Activated naive CD4-positive, alpha-beta T cell treated with anti-CD3 and anti-CD28 coated beads, Interleukin-2, amount 10 ng/mL, durations not matched to agents 7 days and 5 days (primary cell): ENCODE measurements around the gene KCTD2.
A peak's percentile ranks its signal among the peaks of the same experiment; 100 is the strongest.

Experiments used
- CTCF ChIA-PET: fragments of 350-600 bp; sonication (Branson Sonifier 250); formaldehyde crosslinking; loops from one replicate; lab custom pipeline; 2021; ENCODE audit warnings: antibody characterized with exemption; lab: Charles Lee
- DNase-seq: peaks from one replicate; pipeline ENCODE4 v3.0.0-alpha.2; 2020
- H3K27ac Mint-ChIP-seq: one replicate; pipeline ENCODE4 v1.8.0; 2021; ENCODE audit warnings: mild to moderate bottlenecking, moderate library complexity, mixed read lengths
- H3K27me3 Mint-ChIP-seq: one replicate; pipeline ENCODE4 v1.8.0; 2021; ENCODE audit warnings: mild to moderate bottlenecking, mixed read lengths
- H3K36me3 Mint-ChIP-seq: one replicate; pipeline ENCODE4 v1.8.0; 2021; ENCODE audit warnings: mixed read lengths
- H3K4me1 Mint-ChIP-seq: one replicate; pipeline ENCODE4 v1.8.0; 2021; ENCODE audit warnings: mixed read lengths
- H3K4me3 Mint-ChIP-seq: one replicate; pipeline ENCODE4 v1.8.0; 2021; ENCODE audit warnings: mild to moderate bottlenecking, moderate library complexity, mixed read lengths
- H3K9me3 Mint-ChIP-seq: one replicate; pipeline ENCODE4 v1.8.0; 2021; ENCODE audit warnings: mixed read lengths

The KCTD2 gene

GRCh38 chr17:75079023-75079373 lies 32.0 kb downstream of the KCTD2 start:
- Mint-ChIP-seq H3K36me3 (no peaks in the 10 kb centered on the region), H3K4me3 (no peak overlapping the region), H3K27me3 (peaks cover 54% of the 10 kb centered on the region), H3K9me3 (no peaks in the 10 kb centered on the region), H3K27ac (no peak overlapping the region), H3K4me1 (peaks cover 29% of the 10 kb centered on the region)
- CTCF ChIA-PET = interaction anchor here (0.9 kb wide), 1 partner anchor 121 kb away, joined by 3 read pairs; no protein-coding TSS in a partner anchor
- no peak for DNase-seq

GRCh38 chr17:75081611-75082540 lies 34.9 kb downstream of the KCTD2 start:
- DNase-seq = no peak
- H3K27me3 Mint-ChIP-seq = peaks cover 43% of the 10 kb centered on the region
- H3K36me3 Mint-ChIP-seq = no peaks in the 10 kb centered on the region
- CTCF ChIA-PET = interaction anchor here (0.6 to 2.0 kb wide), 3 partner anchors 12 to 439 kb away, joined by 3 to 5 read pairs (median 3); no protein-coding TSS in a partner anchor
- no peaks in the 10 kb centered on the region for H3K9me3 Mint-ChIP-seq
- no peak overlapping the region for H3K4me3 Mint-ChIP-seq
- peaks cover 42% of the 10 kb centered on the region for H3K4me1 Mint-ChIP-seq
- no peak overlapping the region for H3K27ac Mint-ChIP-seq

GRCh38 chr17:75082683-75083082 lies 35.7 kb downstream of the KCTD2 start:
- H3K27me3 Mint-ChIP-seq = peaks cover 35% of the 10 kb centered on the region
- no peaks in the 10 kb centered on the region for H3K36me3 Mint-ChIP-seq
- H3K9me3 Mint-ChIP-seq = no peaks in the 10 kb centered on the region
- CTCF ChIA-PET = interaction anchor here (1.6 to 2.0 kb wide), 2 partner anchors 13 to 31 kb away, joined by 3 to 5 read pairs; no protein-coding TSS in a partner anchor
- H3K27ac Mint-ChIP-seq = peak overlapping the region; percentile 22
- H3K4me3 Mint-ChIP-seq = no peak overlapping the region
- H3K4me1 Mint-ChIP-seq = peaks cover 42% of the 10 kb centered on the region
- no peak for DNase-seq

GRCh38 chr17:75084039-75084660 lies 37.1 kb downstream of the KCTD2 start:
- CTCF ChIA-PET = interaction anchor here (1.0 to 1.7 kb wide), 3 partner anchors 12 to 28 kb away, joined by 3 to 7 read pairs (median 3); no protein-coding TSS in a partner anchor
- no peak overlapping the region for H3K4me3 Mint-ChIP-seq
- no peak overlapping the region for H3K27ac Mint-ChIP-seq

GRCh38 chr17:75086496-75087181 lies 39.6 kb downstream of the KCTD2 start:
- Mint-ChIP-seq H3K27me3 (peaks cover 13% of the 10 kb centered on the region), H3K27ac (peak overlapping the region; percentile 15), H3K36me3 (no peaks in the 10 kb centered on the region), H3K4me3 (peak overlapping the region; percentile 77), H3K4me1 (peaks cover 51% of the 10 kb centered on the region), H3K9me3 (no peaks in the 10 kb centered on the region)
- DNase-seq = no peak
- CTCF ChIA-PET = interaction anchor here (1.1 to 1.3 kb wide), 3 partner anchors 23 to 125 kb away, joined by 3 to 4 read pairs (median 3); partner anchors contain the start of gene ARMC7

More at GRCh38 chr17:75084039-75084660, 37.1 kb downstream of the KCTD2 start:
- H3K27me3 Mint-ChIP-seq = peaks cover 23% of the 10 kb centered on the region
- H3K9me3 Mint-ChIP-seq = no peaks in the 10 kb centered on the region
- no peaks in the 10 kb centered on the region for H3K36me3 Mint-ChIP-seq
- peaks cover 41% of the 10 kb centered on the region for H3K4me1 Mint-ChIP-seq
- peak; percentile 33 for DNase-seq

- CTCF ChIA-PET = interaction anchor here (1.1 to 2.5 kb wide), 4 partner anchors 17 to 126 kb away, joined by 3 to 10 read pairs (median 4); no protein-coding TSS in a partner anchor
- H3K4me1 Mint-ChIP-seq = peaks cover 54% of the 10 kb centered on the region
- H3K36me3 Mint-ChIP-seq = no peaks in the 10 kb centered on the region
- H3K27me3 Mint-ChIP-seq = peaks cover 7% of the 10 kb centered on the region
- no peak for DNase-seq
- peak overlapping the region; percentile 59 for H3K27ac Mint-ChIP-seq
- H3K4me3 Mint-ChIP-seq = peak overlapping the region; percentile 77
- H3K9me3 Mint-ChIP-seq = no peaks in the 10 kb centered on the region
Measured at GRCh38 chr17:75087182-75087557, 40.1 kb downstream of the KCTD2 start.

GRCh38 chr17:75087558-75088453 lies 40.8 kb downstream of the KCTD2 start, which contains the start of gene SLC16A5:
Gene SLC16A5, plus strand, starts transcription at chr17:75087954. Its CDS starts 5,683 bp downstream, at chr17:75093637.
- Mint-ChIP-seq H3K4me3 (peak within 1 kb of the TSS; percentile 77), H3K36me3 (no peaks in the 10 kb centered on the region), H3K27ac (peak within 1 kb of the TSS; percentile 81), H3K27me3 (peaks cover under 1% of the 10 kb centered on the region), H3K4me1 (peaks cover 54% of the 10 kb centered on the region), H3K9me3 (no peaks in the 10 kb centered on the region)
- CTCF ChIA-PET = interaction anchor here (0.5 to 2.5 kb wide), 6 partner anchors 18 to 126 kb away, joined by 3 to 10 read pairs (median 4); no protein-coding TSS in a partner anchor
- peak; percentile 76 for DNase-seq

- H3K36me3 Mint-ChIP-seq = no peaks in the 10 kb centered on the region
- DNase-seq = no peak
- H3K27ac Mint-ChIP-seq = peak overlapping the region; percentile 81
- H3K9me3 Mint-ChIP-seq = no peaks in the 10 kb centered on the region
- no peaks in the 10 kb centered on the region for H3K27me3 Mint-ChIP-seq
- H3K4me1 Mint-ChIP-seq = peaks cover 54% of the 10 kb centered on the region
- H3K4me3 Mint-ChIP-seq = peak overlapping the region; percentile 75
- CTCF ChIA-PET = interaction anchor here (0.5 to 2.5 kb wide), 6 partner anchors 17 to 152 kb away, joined by 3 to 10 read pairs (median 4); no protein-coding TSS in a partner anchor
Measured at GRCh38 chr17:75088465-75089417, 41.7 kb downstream of the KCTD2 start.

- Mint-ChIP-seq H3K27me3 (no peaks in the 10 kb centered on the region), H3K27ac (no peak overlapping the region), H3K36me3 (no peaks in the 10 kb centered on the region), H3K4me3 (no peak overlapping the region), H3K9me3 (no peaks in the 10 kb centered on the region), H3K4me1 (peaks cover 45% of the 10 kb centered on the region)
- CTCF ChIA-PET = interaction anchor here (1.3 to 1.5 kb wide), 3 partner anchors 15 to 129 kb away, joined by 3 to 6 read pairs (median 5); no protein-coding TSS in a partner anchor
- DNase-seq = no peak
Measured at GRCh38 chr17:75090871-75091854, 44.1 kb downstream of the KCTD2 start.

- no peaks in the 10 kb centered on the region for H3K9me3 Mint-ChIP-seq
- H3K4me3 Mint-ChIP-seq = no peak overlapping the region
- no peaks in the 10 kb centered on the region for H3K27me3 Mint-ChIP-seq
- H3K27ac Mint-ChIP-seq = no peak overlapping the region
- no peaks in the 10 kb centered on the region for H3K36me3 Mint-ChIP-seq
- peaks cover 39% of the 10 kb centered on the region for H3K4me1 Mint-ChIP-seq
- CTCF ChIA-PET = interaction anchor here (1.3 to 1.5 kb wide), 2 partner anchors 14 to 130 kb away, joined by 5 to 6 read pairs; no protein-coding TSS in a partner anchor
- DNase-seq = no peak
Measured at GRCh38 chr17:75091855-75092327, 44.9 kb downstream of the KCTD2 start.
